Vagina (tissue), 2 donors: ENCODE data around the gene STT3B.

Experiments
- POLR2AphosphoS5 ChIP-seq, 2 donors: sonication (generic); formaldehyde crosslinking; IDR thresholded peaks; one replicate each; pipeline ENCODE4 v1.9.0; 2017; ENCODE audit warnings: antibody characterized with exemption in 2 of 2, mild to moderate bottlenecking in 2 of 2, low read depth in 1 of 2; ENCODE audit not compliant: insufficient read depth in 1 of 2
- TF ChIP-seq, protein P1 (sequence below), 3 experiments: fragments of 450-650 bp in 2 of 3; fragments of 200-600 bp in 1 of 3; sonication (generic) in 1 of 3; IDR thresholded peaks; one replicate each; pipeline ENCODE4 v1.5.1; 2017 to 2019; ENCODE audit warnings: antibody characterized with exemption in 3 of 3, mild to moderate bottlenecking in 2 of 3, moderate library complexity in 2 of 3

DNA sequence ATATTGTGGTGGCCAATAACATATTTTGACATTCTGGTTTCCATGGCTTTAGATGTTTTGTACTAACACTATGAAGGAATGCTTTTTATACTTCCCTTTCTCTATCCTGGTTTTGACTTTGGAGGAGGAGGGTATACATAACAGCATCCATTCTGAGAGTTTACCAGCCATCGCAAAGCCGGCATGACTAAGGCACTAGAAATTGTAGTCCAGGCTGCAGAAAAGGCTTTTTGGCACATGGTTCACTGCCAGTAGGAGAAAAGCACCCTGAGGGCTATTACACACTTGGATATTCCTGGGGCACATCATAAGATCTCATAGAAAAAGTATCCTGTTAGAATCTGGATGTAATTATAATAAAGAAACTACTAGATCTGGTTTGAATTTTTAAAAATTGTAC lies 101.8 kb downstream of the STT3B start:
- no peak for TF ChIP-seq POLR2AphosphoS5 (IDR thresholded peaks at IDR 0.05; ENCODE audit: insufficient read depth in 1 of 2, low read depth in 1 of 2)
- TF ChIP-seq, protein P1, sequence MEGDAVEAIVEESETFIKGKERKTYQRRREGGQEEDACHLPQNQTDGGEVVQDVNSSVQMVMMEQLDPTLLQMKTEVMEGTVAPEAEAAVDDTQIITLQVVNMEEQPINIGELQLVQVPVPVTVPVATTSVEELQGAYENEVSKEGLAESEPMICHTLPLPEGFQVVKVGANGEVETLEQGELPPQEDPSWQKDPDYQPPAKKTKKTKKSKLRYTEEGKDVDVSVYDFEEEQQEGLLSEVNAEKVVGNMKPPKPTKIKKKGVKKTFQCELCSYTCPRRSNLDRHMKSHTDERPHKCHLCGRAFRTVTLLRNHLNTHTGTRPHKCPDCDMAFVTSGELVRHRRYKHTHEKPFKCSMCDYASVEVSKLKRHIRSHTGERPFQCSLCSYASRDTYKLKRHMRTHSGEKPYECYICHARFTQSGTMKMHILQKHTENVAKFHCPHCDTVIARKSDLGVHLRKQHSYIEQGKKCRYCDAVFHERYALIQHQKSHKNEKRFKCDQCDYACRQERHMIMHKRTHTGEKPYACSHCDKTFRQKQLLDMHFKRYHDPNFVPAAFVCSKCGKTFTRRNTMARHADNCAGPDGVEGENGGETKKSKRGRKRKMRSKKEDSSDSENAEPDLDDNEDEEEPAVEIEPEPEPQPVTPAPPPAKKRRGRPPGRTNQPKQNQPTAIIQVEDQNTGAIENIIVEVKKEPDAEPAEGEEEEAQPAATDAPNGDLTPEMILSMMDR (IDR thresholded peaks at IDR 0.05) = no peak
